Astrocyte (in vitro differentiated cells and primary cell): ENCODE results near the gene AVP. TPM values are rescaled to one million over a fixed set of nuclear protein-coding genes. Genes with fewer than 3 reads are reported as not detected.

Experiments used
- DNase-seq: peaks from one replicate; pipeline ENCODE4 v3.0.0-alpha.2; 2010; ENCODE audit warnings: low read depth
- FAIRE-seq: peaks from 2 replicates; lab custom pipeline; 2011; peaks lifted over from hg19 to GRCh38; lab: Jason Lieb, UNC
- H2AFZ ChIP-seq: 2 replicates; pipeline ENCODE4 v1.6.0; 2012; ENCODE audit warnings: low read depth, low read length, inconsistent platforms
- H3K27ac ChIP-seq: 2 replicates; pipeline ENCODE4 v1.5.1; 2011; ENCODE audit warnings: low read depth, low read length, inconsistent platforms
- H3K27me3 ChIP-seq: 2 replicates; pipeline ENCODE4 v1.6.0; 2011; ENCODE audit warnings: low read length, inconsistent platforms; ENCODE audit not compliant: insufficient read depth
- H3K36me3 ChIP-seq: 2 replicates; pipeline ENCODE4 v1.5.1; 2011; ENCODE audit warnings: low read length, inconsistent platforms; ENCODE audit not compliant: insufficient read depth
- H3K4me1 ChIP-seq: 2 replicates; pipeline ENCODE4 v1.5.1; 2011; ENCODE audit warnings: low read length, inconsistent platforms; ENCODE audit not compliant: insufficient read depth
- H3K4me2 ChIP-seq: 2 replicates; pipeline ENCODE4 v1.6.0; 2012; ENCODE audit warnings: low read length, inconsistent platforms
- H3K4me3 ChIP-seq: 2 replicates; pipeline ENCODE4 v1.5.1; 2011; ENCODE audit warnings: low read depth, mild to moderate bottlenecking, low read length, inconsistent platforms; ENCODE audit not compliant: insufficient read depth
- H3K79me2 ChIP-seq: 2 replicates; pipeline ENCODE4 v1.6.0; 2012; ENCODE audit warnings: mild to moderate bottlenecking, low read length, inconsistent platforms; ENCODE audit not compliant: insufficient read depth
- H3K9ac ChIP-seq: 2 replicates; pipeline ENCODE4 v1.6.0; 2012; ENCODE audit warnings: mild to moderate bottlenecking, low read length, inconsistent platforms
- H3K9me3 ChIP-seq: 2 replicates; pipeline ENCODE4 v1.5.1; 2012; ENCODE audit warnings: low read depth, mild to moderate bottlenecking, low read length, inconsistent platforms; ENCODE audit not compliant: insufficient read depth
- H4K20me1 ChIP-seq: 2 replicates; pipeline ENCODE4 v1.6.0; 2012; ENCODE audit warnings: low read length, inconsistent platforms; ENCODE audit not compliant: insufficient read depth
- H3K27ac Mint-ChIP-seq: one replicate; pipeline ENCODE4 v1.8.0; 2021; ENCODE audit warnings: mild to moderate bottlenecking, mixed read lengths; ENCODE audit not compliant: unreplicated experiment
- H3K27me3 Mint-ChIP-seq: one replicate; pipeline ENCODE4 v1.8.0; 2021; ENCODE audit warnings: low read depth, mixed read lengths; ENCODE audit not compliant: unreplicated experiment
- H3K36me3 Mint-ChIP-seq: one replicate; pipeline ENCODE4 v1.8.0; 2021; ENCODE audit warnings: low read depth, mixed read lengths; ENCODE audit not compliant: unreplicated experiment
- H3K4me1 Mint-ChIP-seq: one replicate; pipeline ENCODE4 v1.8.0; 2021; ENCODE audit warnings: low read depth, mixed read lengths; ENCODE audit not compliant: unreplicated experiment
- H3K4me3 Mint-ChIP-seq: one replicate; pipeline ENCODE4 v1.8.0; 2021; ENCODE audit warnings: mild to moderate bottlenecking, moderate library complexity, mixed read lengths; ENCODE audit not compliant: unreplicated experiment
- H3K9me3 Mint-ChIP-seq: one replicate; pipeline ENCODE4 v1.8.0; 2021; ENCODE audit warnings: mild to moderate bottlenecking, mixed read lengths; ENCODE audit not compliant: unreplicated experiment
- CTCF ChIP-seq: IDR thresholded peaks from 2 replicates; pipeline ENCODE4 v1.5.1; 2011; ENCODE audit warnings: low read depth, mild to moderate bottlenecking, inconsistent platforms, low read length, moderate library complexity; ENCODE audit not compliant: insufficient read depth
- EZH2 ChIP-seq: IDR thresholded peaks from 2 replicates; pipeline ENCODE4 v1.6.1; 2012; ENCODE audit warnings: mild to moderate bottlenecking, low read length, inconsistent platforms; ENCODE audit not compliant: insufficient read depth
- total RNA-seq: library from RNA; stranded (reverse); gene quantifications from 2 replicates; pipeline ENCODE4 v1.2.1, GENCODE V29; 2021

Gene AVP
- total RNA-seq, 1 donor from 2014 or later: not detected

GRCh38 chr20:3115190-3116107 is 30.9 kb upstream of the AVP start:
- Histone ChIP-seq H3K36me3 (no peaks in the 10 kb centered on the region), H3K9me3 (no peaks in the 10 kb centered on the region), H3K79me2 (peaks cover 3% of the 10 kb centered on the region), H3K27ac (no peak overlapping the region), H3K27me3 (no peaks in the 10 kb centered on the region), H4K20me1 (peaks cover 12% of the 10 kb centered on the region), H3K9ac (peak overlapping the region; percentile 40), H3K4me3 (no peak overlapping the region), H3K4me1 (no peaks in the 10 kb centered on the region), H2AFZ (peak overlapping the region; percentile 56), H3K4me2 (no peak overlapping the region)
- H3K27me3 Mint-ChIP-seq: peaks cover 4% of the 10 kb centered on the region
- DNase-seq: peak; percentile 20
- H3K4me1 Mint-ChIP-seq: no peaks in the 10 kb centered on the region
- no peak for FAIRE-seq
- no peak for TF ChIP-seq EZH2
- peak; percentile 74 for TF ChIP-seq CTCF
- no peak overlapping the region for H3K4me3 Mint-ChIP-seq
- no peak overlapping the region for H3K27ac Mint-ChIP-seq
- H3K9me3 Mint-ChIP-seq: no peaks in the 10 kb centered on the region
- peaks cover 24% of the 10 kb centered on the region for H3K36me3 Mint-ChIP-seq

- no peaks in the 10 kb centered on the region for H3K36me3 ChIP-seq
- Mint-ChIP-seq H3K4me1 (no peaks in the 10 kb centered on the region), H3K4me3 (no peak overlapping the region), H3K9me3 (no peaks in the 10 kb centered on the region), H3K36me3 (peaks cover 17% of the 10 kb centered on the region), H3K27me3 (peaks cover 4% of the 10 kb centered on the region), H3K27ac (no peak overlapping the region)
- H2AFZ ChIP-seq: no peak overlapping the region
- H3K4me1 ChIP-seq: no peaks in the 10 kb centered on the region
- H3K27ac ChIP-seq: no peak overlapping the region
- no peak for FAIRE-seq
- no peak overlapping the region for H3K4me3 ChIP-seq
- DNase-seq: no peak
- H3K27me3 ChIP-seq: no peaks in the 10 kb centered on the region
- H3K4me2 ChIP-seq: no peak overlapping the region
- no peaks in the 10 kb centered on the region for H3K9me3 ChIP-seq
- no peak overlapping the region for H3K9ac ChIP-seq
- peaks cover 3% of the 10 kb centered on the region for H3K79me2 ChIP-seq
- H4K20me1 ChIP-seq: peaks cover 17% of the 10 kb centered on the region
- TF ChIP-seq CTCF (no peak), EZH2 (no peak)
Observed at GRCh38 chr20:3111995-3112394, 27.5 kb upstream of the AVP start.

- Histone ChIP-seq H3K9me3 (no peaks in the 10 kb centered on the region), H3K36me3 (no peaks in the 10 kb centered on the region), H3K4me3 (no peak overlapping the region), H3K4me2 (no peak overlapping the region), H4K20me1 (peaks cover 17% of the 10 kb centered on the region), H2AFZ (no peak overlapping the region), H3K9ac (no peak overlapping the region), H3K4me1 (no peaks in the 10 kb centered on the region), H3K27me3 (no peaks in the 10 kb centered on the region), H3K79me2 (peaks cover 3% of the 10 kb centered on the region), H3K27ac (no peak overlapping the region)
- H3K9me3 Mint-ChIP-seq: no peaks in the 10 kb centered on the region
- FAIRE-seq (no peak), DNase-seq (no peak)
- H3K36me3 Mint-ChIP-seq: peaks cover 17% of the 10 kb centered on the region
- H3K4me1 Mint-ChIP-seq: no peaks in the 10 kb centered on the region
- peak overlapping the region; percentile 14 for H3K27ac Mint-ChIP-seq
- peaks cover 4% of the 10 kb centered on the region for H3K27me3 Mint-ChIP-seq
- no peak for TF ChIP-seq EZH2
- TF ChIP-seq CTCF: no peak
- H3K4me3 Mint-ChIP-seq: no peak overlapping the region
Observed at GRCh38 chr20:3111507-3111906, 27.0 kb upstream of the AVP start.
